MG63 (cell line): ENCODE data around the gene TBC1D16. TPM values are rescaled to one million over a fixed set of nuclear protein-coding genes. Genes with fewer than 3 reads are reported as not detected.

Experiments
- DNase-seq: peaks from one replicate; pipeline ENCODE4 v3.0.0-alpha.2; 2020
- H3K27me3 ChIP-seq: fragments of 250-450 bp; sonication (Bioruptor Pico); 2 replicates; pipeline ENCODE4 v1.5.1; 2020; ENCODE audit warnings: mild to moderate bottlenecking, moderate library complexity
- H3K36me3 ChIP-seq: fragments of 250-450 bp; sonication (Bioruptor Pico); 2 replicates; pipeline ENCODE4 v1.5.1; 2020; ENCODE audit warnings: mild to moderate bottlenecking, moderate library complexity
- H3K4me3 ChIP-seq: fragments of 250-450 bp; sonication (Bioruptor Pico); 2 replicates; pipeline ENCODE4 v1.5.1; 2020; ENCODE audit warnings: mild to moderate bottlenecking, moderate library complexity
- H3K9me3 ChIP-seq: fragments of 250-450 bp; sonication (Bioruptor Pico); 2 replicates; pipeline ENCODE4 v1.5.1; 2020; ENCODE audit warnings: mild to moderate bottlenecking, moderate library complexity
- total RNA-seq: library from RNA; depleted of rRNA; stranded (reverse); fragments of >200 nt; shearing (Covaris generic); gene quantifications from 2 replicates; pipeline ENCODE4 v1.2.3, GENCODE V29; 2014; ENCODE audit warnings: low replicate concordance

Gene TBC1D16
- total RNA-seq, 1 experiment from 2014 or later: 15.0 TPM

- H3K4me3 ChIP-seq: no peak overlapping the region
- H3K9me3 ChIP-seq: no peaks in the 10 kb centered on the region
- peaks cover 4% of the 10 kb centered on the region for H3K36me3 ChIP-seq
- H3K27me3 ChIP-seq: no peaks in the 10 kb centered on the region
- DNase-seq: no peak
These were observed 22.6 kb downstream of the TBC1D16 start for GRCh38 chr17:80012765-80013741.

DNA sequence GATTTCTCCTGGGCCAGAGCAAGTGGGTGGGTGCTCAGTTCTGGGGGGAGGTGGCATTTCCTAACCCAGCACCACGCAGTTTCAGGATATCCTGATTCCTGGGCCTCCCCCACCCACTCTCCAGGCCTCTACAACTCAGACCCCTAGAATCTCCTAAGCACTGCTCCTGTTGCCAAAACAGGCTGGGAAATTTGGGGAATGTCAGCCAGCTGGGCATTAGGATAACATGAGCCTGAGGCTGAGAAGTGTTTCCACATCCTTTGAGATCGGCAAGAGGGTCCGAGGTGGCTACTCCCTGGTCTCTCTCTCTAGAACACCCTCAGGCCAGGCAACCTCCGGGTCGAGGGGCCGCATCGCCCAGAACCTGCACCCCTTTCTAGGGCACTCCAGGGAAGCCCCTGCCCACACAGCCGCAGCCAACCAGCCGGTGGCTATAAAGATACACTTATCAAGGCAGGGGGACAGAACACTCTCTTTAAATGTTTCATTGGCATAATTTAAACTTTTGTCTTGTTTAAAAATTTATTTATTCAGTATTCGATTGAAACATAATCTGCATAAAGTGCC lies 23.6 kb downstream of the TBC1D16 start:
- DNase-seq: no peak
- H3K27me3 ChIP-seq: no peaks in the 10 kb centered on the region
- no peak overlapping the region for H3K4me3 ChIP-seq
- H3K36me3 ChIP-seq: peaks cover 4% of the 10 kb centered on the region
- H3K9me3 ChIP-seq: no peaks in the 10 kb centered on the region

DNA sequence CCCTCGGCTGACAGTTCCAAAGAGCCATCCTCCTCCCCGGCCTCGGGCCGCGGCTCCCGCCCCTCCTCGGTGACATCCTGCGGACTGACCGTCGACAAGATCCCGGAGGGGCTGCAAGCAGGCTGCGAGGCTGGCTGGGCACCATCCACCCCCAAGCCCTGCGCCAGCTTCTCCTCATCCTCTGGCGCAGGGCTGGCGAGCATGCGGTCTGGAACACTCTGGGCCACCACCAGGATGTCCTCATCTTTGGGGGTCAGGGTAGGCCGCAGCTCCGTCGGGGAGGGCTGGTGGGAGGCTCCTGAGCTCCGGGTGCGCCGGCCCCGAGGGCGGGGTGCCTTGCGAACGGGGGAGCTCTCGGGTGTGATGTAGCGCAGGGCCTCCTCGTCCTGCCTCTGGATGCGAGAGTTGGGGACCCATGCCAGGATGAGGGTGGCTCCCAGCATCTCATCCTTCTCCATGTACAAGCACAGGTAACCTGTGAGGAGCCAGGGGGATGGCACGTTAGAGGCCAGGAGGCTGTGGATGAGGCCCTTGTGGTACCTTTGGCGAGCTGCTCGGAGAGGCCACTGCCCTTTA lies 25.3 kb downstream of the TBC1D16 start:
- Histone ChIP-seq H3K27me3 (no peaks in the 10 kb centered on the region), H3K4me3 (no peak overlapping the region), H3K36me3 (peaks cover 5% of the 10 kb centered on the region), H3K9me3 (no peaks in the 10 kb centered on the region)
- no peak for DNase-seq

DNA sequence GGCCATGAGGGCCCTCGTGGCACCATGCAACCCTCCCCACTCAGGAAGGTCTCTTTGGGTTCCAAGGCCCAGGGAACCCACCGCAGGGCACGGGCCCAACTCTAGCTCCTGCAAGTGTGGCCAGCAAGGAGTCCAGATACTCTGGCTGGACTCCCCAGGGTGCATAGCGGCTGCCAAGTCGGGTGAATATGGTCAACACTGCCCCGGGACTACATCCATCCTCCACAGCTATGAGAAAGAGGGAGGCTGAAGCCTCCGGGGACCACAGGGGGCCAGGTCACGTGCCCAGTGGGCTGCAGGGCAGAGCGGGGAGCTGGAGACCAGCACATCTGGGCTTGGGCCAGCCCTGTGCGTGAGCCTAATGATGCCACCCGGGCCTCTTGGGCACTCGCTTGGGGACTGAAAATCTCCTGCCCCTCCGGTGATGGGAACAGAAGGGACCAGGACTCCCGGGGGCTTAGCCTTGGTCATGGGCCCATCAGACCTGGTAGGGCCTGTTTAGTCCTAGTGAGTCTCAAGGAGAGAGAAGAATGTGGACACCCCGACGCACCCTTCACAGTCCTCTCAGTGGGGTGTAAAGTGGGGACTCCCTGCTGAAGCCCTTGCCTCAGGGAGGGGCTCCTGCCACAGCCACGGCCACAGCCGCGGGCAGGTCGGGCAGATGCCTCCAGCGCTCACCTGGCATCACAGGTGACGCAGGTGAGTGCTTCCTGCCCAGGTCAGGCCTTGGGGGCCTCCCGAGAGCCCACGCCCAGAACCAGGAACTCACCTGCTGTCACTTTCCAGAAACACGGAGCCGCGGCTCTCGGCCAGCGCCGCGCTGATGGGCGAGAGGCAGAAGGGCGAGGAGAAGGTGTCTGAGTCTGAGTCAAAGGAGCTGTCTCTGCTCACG lies 26.0 kb downstream of the TBC1D16 start:
- Histone ChIP-seq H3K36me3 (peaks cover 8% of the 10 kb centered on the region), H3K27me3 (no peaks in the 10 kb centered on the region), H3K4me3 (no peak overlapping the region), H3K9me3 (no peaks in the 10 kb centered on the region)
- DNase-seq: no peak

DNA sequence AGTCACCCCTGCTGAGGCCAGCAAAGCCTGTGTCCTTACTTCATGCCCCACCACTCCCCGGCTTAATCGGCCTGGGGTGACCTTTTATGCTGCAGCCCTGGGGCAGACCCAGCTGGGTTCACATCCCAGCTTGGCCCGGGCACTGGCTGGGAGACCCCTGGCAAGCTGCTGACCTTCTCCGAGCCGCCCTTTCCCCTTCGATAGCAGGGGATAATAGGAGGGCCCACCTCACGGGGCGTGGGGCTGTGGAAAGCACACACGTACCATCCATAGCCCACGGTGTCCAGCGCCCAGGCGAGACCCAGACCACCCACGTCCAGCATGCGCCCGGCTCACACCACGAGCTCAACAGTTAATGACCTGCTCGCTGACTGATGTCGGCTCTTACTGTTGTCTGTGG lies 26.8 kb downstream of the TBC1D16 start:
- peaks cover 8% of the 10 kb centered on the region for H3K36me3 ChIP-seq
- no peaks in the 10 kb centered on the region for H3K27me3 ChIP-seq
- DNase-seq: no peak
- H3K9me3 ChIP-seq: no peaks in the 10 kb centered on the region
- no peak overlapping the region for H3K4me3 ChIP-seq

DNA sequence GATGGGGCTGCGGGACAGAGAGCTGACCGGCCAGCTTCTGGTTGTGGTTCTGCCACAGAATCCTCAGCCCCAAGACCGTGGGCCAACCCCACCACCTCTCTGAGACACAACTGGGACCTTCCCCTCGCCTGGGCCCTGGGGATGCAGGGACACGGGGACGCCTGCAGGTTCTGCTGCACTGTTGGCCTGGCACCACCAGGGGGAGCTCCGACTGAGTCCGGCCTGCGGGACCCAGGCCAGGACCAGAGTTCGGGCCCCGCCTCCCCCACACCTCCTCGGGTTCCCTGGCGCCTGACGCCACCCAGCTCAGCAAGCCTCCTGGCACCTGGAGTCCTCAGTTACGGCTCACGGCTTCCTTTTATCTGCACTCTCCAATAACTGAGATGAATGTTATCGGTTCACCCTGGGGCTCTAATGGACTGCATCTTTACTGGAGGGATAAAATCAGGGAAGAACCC lies 27.3 kb downstream of the TBC1D16 start:
- peak; percentile 73 for DNase-seq
- Histone ChIP-seq H3K9me3 (no peaks in the 10 kb centered on the region), H3K36me3 (peaks cover 8% of the 10 kb centered on the region), H3K27me3 (no peaks in the 10 kb centered on the region), H3K4me3 (no peak overlapping the region)

- no peaks in the 10 kb centered on the region for H3K27me3 ChIP-seq
- DNase-seq: no peak
- H3K4me3 ChIP-seq: no peak overlapping the region
- no peaks in the 10 kb centered on the region for H3K9me3 ChIP-seq
- peaks cover 8% of the 10 kb centered on the region for H3K36me3 ChIP-seq
These were observed 27.7 kb downstream of the TBC1D16 start for GRCh38 chr17:80007939-80008338.

- Histone ChIP-seq H3K36me3 (peaks cover 8% of the 10 kb centered on the region), H3K27me3 (no peaks in the 10 kb centered on the region), H3K4me3 (no peak overlapping the region), H3K9me3 (no peaks in the 10 kb centered on the region)
- no peak for DNase-seq
These were observed 28.6 kb downstream of the TBC1D16 start for GRCh38 chr17:80006811-80007752.

GRCh38 chr17:80006339-80006720 lies 29.3 kb downstream of the TBC1D16 start:
- peaks cover 8% of the 10 kb centered on the region for H3K36me3 ChIP-seq
- H3K9me3 ChIP-seq: no peaks in the 10 kb centered on the region
- no peak overlapping the region for H3K4me3 ChIP-seq
- no peaks in the 10 kb centered on the region for H3K27me3 ChIP-seq
- no peak for DNase-seq

- peak; percentile 39 for DNase-seq
- Histone ChIP-seq H3K9me3 (no peaks in the 10 kb centered on the region), H3K27me3 (no peaks in the 10 kb centered on the region), H3K36me3 (peaks cover 8% of the 10 kb centered on the region), H3K4me3 (no peak overlapping the region)
These were observed 30.0 kb downstream of the TBC1D16 start for GRCh38 chr17:80005360-80006338.

DNA sequence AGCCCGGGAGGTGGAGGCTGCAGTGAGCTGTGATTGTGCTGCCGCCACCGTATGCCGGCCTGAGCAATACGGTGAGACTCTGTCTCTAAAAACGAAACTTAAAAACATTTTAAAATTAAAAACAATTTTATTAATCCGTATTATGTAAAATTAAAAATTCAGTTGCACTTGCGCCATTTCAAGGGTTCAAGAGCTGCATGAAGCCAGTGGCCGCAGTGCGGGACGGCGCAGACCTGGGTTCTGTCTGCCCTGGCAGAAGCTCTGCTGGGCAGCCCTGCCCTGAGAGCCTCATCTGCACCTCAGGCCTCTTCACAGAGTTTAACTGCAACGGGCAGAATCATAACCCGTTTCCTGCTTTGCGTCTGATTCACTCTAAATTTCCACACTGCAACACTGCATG lies 31.7 kb downstream of the TBC1D16 start:
- no peak for DNase-seq
- Histone ChIP-seq H3K9me3 (no peaks in the 10 kb centered on the region), H3K4me3 (no peak overlapping the region), H3K36me3 (peaks cover 3% of the 10 kb centered on the region), H3K27me3 (no peaks in the 10 kb centered on the region)

DNA sequence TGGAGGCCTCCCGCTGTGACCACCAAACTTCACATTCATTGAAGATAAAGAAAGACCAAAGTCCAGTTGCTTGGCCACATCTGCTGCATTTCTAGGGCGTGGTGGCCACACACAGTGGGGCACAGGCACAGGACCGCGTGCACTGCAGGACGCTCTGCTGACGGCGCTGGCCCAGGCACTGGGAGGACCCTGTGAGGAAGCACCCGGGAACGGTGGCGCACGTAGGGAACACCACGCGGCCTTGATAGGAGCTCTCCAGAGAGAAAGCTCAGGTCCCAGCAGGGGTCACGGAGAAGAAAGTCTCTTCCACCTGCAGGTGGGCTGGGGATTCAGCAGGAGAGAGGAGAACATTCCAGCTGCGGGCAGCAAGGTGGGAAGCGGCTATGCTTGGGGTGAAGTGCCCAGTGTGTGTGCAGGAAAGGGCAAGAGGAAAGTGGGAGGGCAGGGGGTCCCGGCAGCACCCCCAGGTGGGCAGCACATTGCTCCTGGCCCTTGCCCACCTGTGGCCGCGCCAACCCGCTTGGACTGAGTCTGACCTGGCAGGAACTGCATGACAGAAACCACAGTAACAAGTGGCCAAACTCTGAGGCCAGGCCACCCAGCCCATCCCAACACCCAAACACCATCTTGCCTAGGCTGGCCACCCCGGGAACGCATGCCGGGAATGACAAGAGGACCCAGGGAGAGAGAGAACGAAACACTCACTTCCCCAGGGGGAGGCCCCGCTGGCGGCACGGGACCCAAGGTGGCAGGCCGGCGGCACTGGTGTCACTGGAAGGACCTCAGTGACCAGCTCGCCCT lies 32.8 kb downstream of the TBC1D16 start:
- no peak overlapping the region for H3K4me3 ChIP-seq
- DNase-seq: no peak
- H3K9me3 ChIP-seq: no peaks in the 10 kb centered on the region
- peaks cover 3% of the 10 kb centered on the region; the same call in 1 of the 2 replicates for H3K36me3 ChIP-seq
- no peaks in the 10 kb centered on the region for H3K27me3 ChIP-seq

DNA sequence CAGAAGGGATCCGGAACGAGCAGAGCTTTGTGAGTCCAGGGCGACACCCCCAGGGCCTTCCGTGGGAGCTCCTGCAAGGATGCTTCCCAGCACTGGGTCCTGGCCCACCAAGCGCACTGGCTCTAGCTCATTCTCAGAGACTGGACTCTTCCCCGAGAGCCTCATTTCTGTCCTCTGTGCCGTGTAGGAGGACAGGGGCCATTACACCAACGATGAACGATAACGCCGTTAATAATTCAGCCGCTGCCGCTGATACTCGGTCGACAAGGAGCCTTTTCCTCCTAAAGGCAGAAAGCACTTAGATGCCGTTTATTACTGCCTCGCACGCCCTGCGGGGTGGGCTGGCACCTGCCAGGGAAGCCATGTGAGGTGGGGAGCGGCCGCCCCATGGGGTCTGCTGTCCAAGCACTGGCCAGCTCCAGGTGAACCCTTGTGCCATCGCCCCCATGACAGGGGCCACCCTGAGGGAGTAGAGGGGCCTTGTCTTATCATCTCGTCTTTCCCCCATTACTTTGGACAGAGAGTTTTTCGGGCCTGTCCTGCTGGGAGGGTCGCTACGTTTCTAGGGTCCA lies 33.5 kb downstream of the TBC1D16 start:
- no peaks in the 10 kb centered on the region for H3K27me3 ChIP-seq
- peaks cover 3% of the 10 kb centered on the region; the same call in 1 of the 2 replicates for H3K36me3 ChIP-seq
- DNase-seq: no peak
- H3K4me3 ChIP-seq: no peak overlapping the region
- H3K9me3 ChIP-seq: no peaks in the 10 kb centered on the region
